Measurements from ENCODE around the gene TUFT1. TPM values are rescaled to one million over a fixed set of nuclear protein-coding genes. Genes with fewer than 3 reads are reported as not detected.
"Not testable (repeated sequence)": the region's sequence is repeated elsewhere in the genome, so short reads cannot be mapped to it uniquely, and the experiment has no call there.

Gene TUFT1
- total RNA-seq, 1 experiment from 2014 or later: 34.9 TPM

GRCh38 chr1:151594143-151594625 is 54.1 kb downstream of the TUFT1 start:
- Histone ChIP-seq H3K36me3 (ENCODE audit: control insufficient read depth, insufficient read depth, low read length) (no peaks in the 10 kb centered on the region), H3K9me3 (no peaks in the 10 kb centered on the region), H3K4me1 (peaks cover 18% of the 10 kb centered on the region), H3K4me3 (ENCODE audit: low read depth, low read length) (no peak overlapping the region), H3K27me3 (replicated peaks; ENCODE audit: control insufficient read depth, insufficient read depth, low read length) (no peaks in the 10 kb centered on the region)
- H3K4me1 Mint-ChIP-seq (ENCODE audit: low read depth, unreplicated experiment): peaks cover 41% of the 10 kb centered on the region
- H3K9me3 Mint-ChIP-seq (ENCODE audit: unreplicated experiment): peaks cover 11% of the 10 kb centered on the region
- no peaks in the 10 kb centered on the region for H3K27me3 Mint-ChIP-seq (ENCODE audit: insufficient read depth, unreplicated experiment)
- DNase-seq: peak; percentile 88 to 90
- H3K4me3 Mint-ChIP-seq (ENCODE audit: unreplicated experiment): peak overlapping the region; percentile 69
- no peaks in the 10 kb centered on the region for H3K36me3 Mint-ChIP-seq (ENCODE audit: insufficient read depth, unreplicated experiment)
- intact Hi-C loops (cut with micrococcal nuclease; ENCODE audit: unreplicated experiment): loop anchor here (1.0 to 10.0 kb wide), 6 partner anchors 17 to 243 kb away; partner anchors contain the start of gene C2CD4D
- peak overlapping the region; percentile 74 for H3K27ac Mint-ChIP-seq (ENCODE audit: unreplicated experiment)
- ChIA-PET CTCF (interaction anchor here (0.6 to 1.8 kb wide), 6 partner anchors 9 to 141 kb away, joined by 3 to 12 read pairs (median 3); no protein-coding TSS in a partner anchor), POLR2A (no interaction called here)
- TF ChIP-seq CTCF (IDR thresholded peaks at IDR 0.05; ENCODE audit: insufficient read depth in 1 of 2, low read depth in 1 of 2, low read length in 1 of 2, severe bottlenecking in 1 of 2, unreplicated experiment in 1 of 2): peak; percentile 92 to 95
- BruUV-seq (replicated peaks): no TSS peak

GRCh38 chr1:151596166-151596953 is 56.3 kb downstream of the TUFT1 start:
- Mint-ChIP-seq H3K9me3 (ENCODE audit: unreplicated experiment) (no peaks in the 10 kb centered on the region), H3K27ac (ENCODE audit: unreplicated experiment) (peak overlapping the region; percentile 6), H3K27me3 (ENCODE audit: insufficient read depth, unreplicated experiment) (no peaks in the 10 kb centered on the region), H3K4me3 (ENCODE audit: unreplicated experiment) (no peak overlapping the region), H3K4me1 (ENCODE audit: low read depth, unreplicated experiment) (peaks cover 23% of the 10 kb centered on the region), H3K36me3 (ENCODE audit: insufficient read depth, unreplicated experiment) (no peaks in the 10 kb centered on the region)
- H3K27me3 ChIP-seq (replicated peaks; ENCODE audit: control insufficient read depth, insufficient read depth, low read length): no peaks in the 10 kb centered on the region
- peaks cover 18% of the 10 kb centered on the region for H3K4me1 ChIP-seq
- intact Hi-C loops (cut with micrococcal nuclease; ENCODE audit: unreplicated experiment): loop anchor here (10.0 kb wide), 1 partner anchor 68 kb away; no protein-coding TSS in a partner anchor
- TF ChIP-seq CTCF (IDR thresholded peaks at IDR 0.05; ENCODE audit: insufficient read depth in 1 of 2, low read depth in 1 of 2, low read length in 1 of 2, severe bottlenecking in 1 of 2, unreplicated experiment in 1 of 2): no peak
- BruUV-seq (replicated peaks): no TSS peak
- H3K36me3 ChIP-seq (ENCODE audit: control insufficient read depth, insufficient read depth, low read length): no peaks in the 10 kb centered on the region
- no peak overlapping the region for H3K4me3 ChIP-seq (ENCODE audit: low read depth, low read length)
- ChIA-PET CTCF (interaction anchor here (0.7 to 0.9 kb wide), 2 partner anchors 15 to 119 kb away, joined by 3 read pairs; partner anchors contain the start of gene SNX27), POLR2A (interaction anchor here (0.8 kb wide), 1 partner anchor 15 kb away, joined by 3 read pairs; no protein-coding TSS in a partner anchor)
- H3K9me3 ChIP-seq: no peaks in the 10 kb centered on the region
- DNase-seq: peak; percentile 60 to 68

- H3K27me3 Mint-ChIP-seq (ENCODE audit: insufficient read depth, unreplicated experiment); BruUV-seq (replicated peaks); H3K27me3 ChIP-seq (replicated peaks; ENCODE audit: control insufficient read depth, insufficient read depth, low read length); H3K4me3 Mint-ChIP-seq (ENCODE audit: unreplicated experiment); intact Hi-C loops (cut with micrococcal nuclease; ENCODE audit: unreplicated experiment); H3K9me3 ChIP-seq; H3K27ac Mint-ChIP-seq (ENCODE audit: unreplicated experiment); H3K4me3 ChIP-seq (ENCODE audit: low read depth, low read length); CTCF ChIA-PET; H3K36me3 Mint-ChIP-seq (ENCODE audit: insufficient read depth, unreplicated experiment); DNase-seq; H3K36me3 ChIP-seq (ENCODE audit: control insufficient read depth, insufficient read depth, low read length); H3K9me3 Mint-ChIP-seq (ENCODE audit: unreplicated experiment): not testable (repeated sequence)
- H3K4me1 Mint-ChIP-seq (ENCODE audit: low read depth, unreplicated experiment): peaks cover 16% of the 10 kb centered on the region
- POLR2A ChIA-PET: interaction anchor here (0.7 kb wide), 1 partner anchor 62 kb away, joined by 3 read pairs; no protein-coding TSS in a partner anchor
- H3K4me1 ChIP-seq: peaks cover 11% of the 10 kb centered on the region
Measured at GRCh38 chr1:151602550-151602949, 62.4 kb downstream of the TUFT1 start.

All from Caco-2 (cell line).